Skin of body (tissue), 2 donors: ENCODE measurements around the gene SLC22A12. TPM values are rescaled to one million over a fixed set of nuclear protein-coding genes. Genes with fewer than 3 reads are reported as not detected.

Experiments
- DNase-seq: peaks from one replicate; lab custom pipeline; 2025; lab: John Stamatoyannopoulos, UW
- total RNA-seq: library from RNA; depleted of rRNA; stranded (reverse); fragments of >200 nt; gene quantifications from one replicate; pipeline ENCODE4 v1.2.3, GENCODE V29; 2014

Gene SLC22A12
- total RNA-seq, 1 donor from 2014 or later = not detected

DNA sequence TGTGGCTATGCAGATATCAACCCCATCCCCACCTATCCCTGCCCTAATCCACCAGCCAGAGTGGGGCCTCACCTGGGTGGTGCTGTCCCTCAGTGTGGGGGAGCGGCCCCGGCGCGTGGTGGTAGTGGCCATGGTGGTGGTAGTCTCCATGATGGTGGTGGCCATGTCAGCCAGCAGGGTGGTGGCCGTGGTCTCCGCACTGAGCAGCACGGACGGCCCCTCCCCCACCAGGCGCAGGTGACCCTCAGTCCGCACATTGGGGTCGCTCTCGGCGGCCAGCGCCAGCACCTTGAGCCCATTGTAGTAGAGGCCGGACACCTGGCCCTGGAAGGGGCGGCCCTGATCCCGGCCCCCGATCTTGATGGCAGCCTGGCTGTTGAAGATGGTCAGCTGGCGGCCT is 31.7 kb downstream of the SLC22A12 start:
- DNase-seq = no peak

GRCh38 chr11:64624883-64625481 is 34.0 kb downstream of the SLC22A12 start:
- DNase-seq = no peak

DNA sequence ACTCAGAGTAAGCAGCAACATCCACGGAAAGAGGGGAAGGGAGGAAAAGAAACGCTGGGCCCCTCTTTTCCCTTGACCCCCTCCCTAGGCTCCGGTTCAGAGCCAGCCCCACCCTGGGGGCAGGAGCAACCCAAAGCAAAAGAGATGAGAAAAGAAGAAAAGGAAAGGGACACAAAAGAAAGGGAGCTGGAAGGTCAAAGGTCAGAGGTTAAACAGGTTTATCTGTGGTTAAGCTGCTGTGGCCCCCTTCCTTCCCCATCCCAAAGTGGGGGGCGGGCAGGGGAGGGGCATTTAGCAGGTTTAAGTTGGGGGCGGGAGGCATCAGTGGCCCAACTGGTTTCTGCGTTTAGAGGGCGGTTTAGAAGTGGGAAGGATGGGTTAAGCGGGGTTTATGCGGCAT is 35.6 kb downstream of the SLC22A12 start:
- DNase-seq = no peak

- DNase-seq = no peak
These were observed 36.4 kb downstream of the SLC22A12 start for GRCh38 chr11:64627371-64627770.

DNA sequence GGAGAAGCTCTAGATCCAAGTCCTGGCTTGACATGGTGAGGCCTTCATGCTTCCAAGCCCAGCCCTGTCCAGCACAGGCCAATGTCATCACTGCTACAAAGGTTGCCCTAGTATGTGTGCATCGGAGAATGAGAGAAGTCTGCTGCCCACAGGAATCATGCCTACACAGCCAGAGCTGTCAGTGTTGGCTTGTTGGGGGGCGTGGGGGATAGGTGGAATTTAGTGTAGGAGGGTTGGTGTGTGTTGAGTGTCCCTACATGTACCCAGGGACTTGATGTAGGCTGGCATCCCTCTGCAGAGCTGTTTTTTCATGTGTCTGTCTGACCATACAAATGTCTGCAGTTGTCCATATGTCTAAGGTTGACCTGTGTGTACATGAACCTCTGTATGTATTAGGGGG is 37.6 kb downstream of the SLC22A12 start:
- no peak for DNase-seq

GRCh38 chr11:64629103-64629502 is 38.1 kb downstream of the SLC22A12 start:
- no peak for DNase-seq

DNA sequence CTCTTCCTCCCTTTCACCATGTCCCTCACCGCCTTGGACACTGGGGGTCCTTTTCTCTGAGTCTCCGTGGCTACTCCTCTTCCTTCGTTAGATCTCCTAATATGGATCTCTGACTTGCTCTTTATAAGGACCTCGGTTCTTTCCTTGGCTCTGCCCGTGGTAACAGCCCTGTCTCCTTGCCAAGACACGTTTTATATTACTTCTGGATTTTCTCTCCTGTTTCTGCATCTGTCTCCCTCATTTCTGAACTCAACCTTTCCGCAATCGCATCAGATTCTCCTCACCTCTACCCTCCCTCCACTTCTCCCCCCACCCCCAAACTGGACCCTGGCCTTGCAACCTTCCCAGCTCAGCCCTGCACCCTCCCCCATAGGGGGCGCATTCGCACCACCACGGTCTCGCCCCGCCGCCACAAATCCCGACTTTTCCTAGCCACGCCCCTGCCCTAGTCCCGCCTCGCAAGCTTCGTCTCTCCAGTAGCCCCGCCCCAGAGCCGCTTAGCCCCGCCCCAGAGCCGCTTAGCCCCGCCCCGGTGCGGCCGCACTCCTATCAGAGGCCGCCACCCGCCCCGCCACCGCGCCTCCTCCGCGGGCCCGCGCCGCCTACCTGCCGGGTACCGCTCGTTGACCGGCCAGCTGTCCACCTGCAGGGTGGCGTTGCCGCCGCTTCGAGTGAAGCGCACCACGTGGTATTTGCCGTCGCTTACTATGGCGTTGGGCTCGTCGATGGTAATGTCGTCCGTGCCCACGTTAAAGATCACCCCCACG is 39.0 kb downstream of the SLC22A12 start:
- no peak for DNase-seq

- DNase-seq = no peak
These were observed 40.7 kb downstream of the SLC22A12 start for GRCh38 chr11:64631675-64632074.

GRCh38 chr11:64632237-64632636 is 41.2 kb downstream of the SLC22A12 start:
- no peak for DNase-seq

DNA sequence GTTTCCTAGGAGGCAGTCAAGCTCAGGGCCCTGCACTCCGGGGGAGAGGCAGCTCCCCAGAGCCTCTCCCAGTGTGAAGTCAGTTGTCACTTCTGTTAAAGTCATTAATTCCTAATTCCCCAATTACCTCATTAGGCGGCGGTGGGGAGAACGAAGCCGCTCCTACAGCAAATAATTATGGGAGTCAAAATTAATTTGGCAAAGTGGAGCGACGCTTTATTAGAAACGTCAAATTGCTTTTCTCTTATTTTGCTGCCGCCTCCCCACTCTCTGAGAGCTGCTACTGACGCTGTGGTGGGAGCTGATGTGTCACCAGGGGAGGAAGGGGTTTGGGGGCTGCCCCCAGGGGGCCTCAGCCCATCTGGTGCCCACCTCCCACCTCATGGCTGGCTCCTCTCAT is 41.6 kb downstream of the SLC22A12 start:
- DNase-seq = no peak

DNA sequence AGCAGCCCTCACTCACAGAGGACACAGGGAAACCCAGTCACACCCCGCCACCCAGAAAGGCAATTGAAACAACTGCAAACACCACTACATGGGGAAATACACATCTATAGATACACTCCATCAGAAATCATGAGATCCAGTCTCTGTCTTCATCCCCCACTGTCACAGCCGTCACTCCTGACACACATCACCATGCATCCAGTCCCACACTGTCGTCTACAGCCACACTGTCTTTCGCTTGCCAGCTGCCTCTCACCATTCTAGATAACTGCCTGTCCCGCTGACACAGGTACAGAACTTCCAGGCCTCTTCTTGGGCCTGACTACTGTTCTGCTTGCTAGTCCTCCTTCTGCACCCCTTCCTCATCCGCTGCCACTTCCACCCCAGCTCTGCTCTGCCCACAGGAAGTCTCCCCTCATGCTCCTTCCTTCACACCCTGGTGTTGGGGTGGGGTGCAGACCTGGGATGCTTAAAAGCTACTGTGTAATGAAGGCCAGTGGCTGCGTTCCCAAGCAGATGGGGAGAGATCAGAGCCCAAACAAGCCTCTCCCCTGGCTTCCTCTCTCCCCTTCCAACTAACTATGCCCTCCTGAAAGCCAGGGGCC is 42.6 kb downstream of the SLC22A12 start:
- DNase-seq = no peak

- DNase-seq = no peak
These were observed 46.5 kb downstream of the SLC22A12 start for GRCh38 chr11:64637334-64638017.

GRCh38 chr11:64638018-64638665 is 47.1 kb downstream of the SLC22A12 start:
- no peak for DNase-seq

GRCh38 chr11:64638829-64639228 is 47.8 kb downstream of the SLC22A12 start:
- DNase-seq = no peak

GRCh38 chr11:64639885-64640284 is 48.9 kb downstream of the SLC22A12 start:
- DNase-seq = no peak

DNA sequence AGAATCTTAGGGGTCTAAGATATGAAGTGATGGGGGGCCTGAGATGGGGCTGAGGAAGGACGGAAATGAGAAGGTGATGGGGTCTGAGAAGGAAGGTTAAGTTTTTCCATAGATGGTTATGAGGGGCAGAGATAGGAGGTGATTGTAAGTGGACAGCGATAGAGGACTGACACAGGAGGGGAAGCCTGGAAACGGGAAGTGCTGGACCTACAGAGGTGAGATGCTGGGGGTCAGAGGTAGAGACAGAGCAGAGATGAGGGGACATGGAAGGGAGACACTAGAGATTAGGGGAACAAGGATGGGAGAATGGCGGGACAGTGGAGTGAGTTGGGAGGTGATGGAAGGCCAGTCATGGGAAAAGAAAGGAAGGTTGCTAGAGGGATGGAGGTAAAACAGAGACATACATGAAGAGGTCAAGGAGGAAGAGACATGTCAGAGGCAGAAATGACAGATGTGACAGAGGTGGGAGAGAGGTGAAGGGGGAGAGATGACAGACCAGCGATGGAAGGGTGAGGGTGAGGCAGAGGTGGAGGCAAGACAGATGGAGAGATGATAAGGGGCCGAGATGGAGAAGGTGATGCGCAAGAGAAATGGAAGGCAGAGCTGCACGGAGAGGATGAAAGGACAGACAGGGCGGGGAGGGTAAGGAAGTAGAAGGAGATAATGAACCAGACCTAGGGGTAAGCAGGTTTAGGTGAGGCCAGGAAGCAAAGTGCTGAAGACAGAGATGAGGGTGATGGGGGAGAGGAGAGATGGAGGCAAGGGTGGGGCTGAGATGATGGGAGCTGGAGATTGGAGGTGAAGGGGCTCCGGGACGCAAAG is 50.8 kb downstream of the SLC22A12 start:
- DNase-seq = no peak

- no peak for DNase-seq
These were observed 51.4 kb downstream of the SLC22A12 start for GRCh38 chr11:64642418-64642735.

- no peak for DNase-seq
These were observed 51.8 kb downstream of the SLC22A12 start for GRCh38 chr11:64642871-64643255.

- peak; percentile 11 for DNase-seq
These were observed 52.3 kb downstream of the SLC22A12 start for GRCh38 chr11:64643256-64643881.

DNA sequence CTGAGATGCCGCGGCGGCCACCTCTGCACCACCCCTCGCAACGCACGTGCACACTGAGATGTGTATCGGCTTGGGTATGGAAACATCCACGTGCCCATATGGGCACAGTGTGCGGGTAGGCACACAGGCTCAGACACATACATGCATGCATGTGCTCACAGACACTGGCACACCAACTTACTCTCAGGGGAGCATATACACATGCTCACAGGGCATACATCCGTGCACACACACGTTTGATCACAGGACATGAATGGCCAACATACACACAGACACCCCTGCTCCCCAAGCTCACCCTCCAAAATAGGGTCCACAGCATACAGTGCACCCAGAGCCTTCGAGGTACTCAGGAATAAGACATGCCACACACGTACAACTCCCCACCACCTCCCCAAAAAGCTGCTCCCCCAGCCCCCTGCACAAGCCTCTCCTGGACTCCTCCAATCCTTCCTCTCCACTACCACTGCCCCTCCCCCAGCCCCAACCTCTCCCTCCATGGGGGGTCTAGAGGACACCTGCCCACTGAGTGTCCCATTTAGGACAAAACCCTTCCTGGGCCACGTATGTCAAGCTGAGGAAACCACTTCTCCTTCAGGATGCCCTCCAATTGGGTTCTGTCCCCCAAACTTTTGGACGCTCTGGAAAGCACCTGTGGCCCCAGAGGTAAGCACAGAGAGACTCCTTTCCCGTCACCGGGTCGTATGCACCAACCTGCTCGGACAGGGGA is 53.1 kb downstream of the SLC22A12 start:
- DNase-seq = no peak
